HG03196 (cell line): ENCODE measurements around the gene SLX4IP.
"Not testable (repeated sequence)": the region's sequence is repeated elsewhere in the genome, so short reads cannot be mapped to it uniquely, and the experiment has no call there.

ENCODE experiments used
- ATAC-seq: cut with Tn5 transposase; IDR thresholded peaks from one replicate; pipeline ENCODE4 v1.9.1; 2021; ENCODE audit not compliant: unreplicated experiment

SLX4IP gene

GRCh38 chr20:10565922-10566897 lies 131.1 kb downstream of the SLX4IP start:
- no peak for ATAC-seq

- ATAC-seq: no peak
Measured at GRCh38 chr20:10568032-10568431, 132.9 kb downstream of the SLX4IP start.

GRCh38 chr20:10571313-10571815 lies 136.3 kb downstream of the SLX4IP start:
- no peak for ATAC-seq

DNA sequence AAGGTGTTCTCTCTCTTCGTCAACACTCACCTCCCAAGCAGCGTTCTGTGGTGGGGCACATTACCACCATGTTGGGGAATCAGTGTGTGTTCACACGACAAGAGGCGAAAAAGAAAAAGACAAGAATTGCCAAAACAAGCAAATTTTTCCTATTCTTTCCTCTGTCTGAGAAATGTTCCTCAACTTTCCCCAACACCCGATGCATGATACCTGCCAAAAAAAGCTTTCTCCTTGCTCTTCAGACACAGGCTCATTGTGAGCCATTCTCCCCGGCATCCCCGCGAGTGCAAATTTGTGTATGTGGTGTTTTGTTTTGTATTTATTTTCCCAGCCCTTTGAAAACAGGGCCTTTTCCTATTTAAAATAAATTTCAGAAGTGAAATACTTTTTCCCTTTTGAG lies 137.7 kb downstream of the SLX4IP start:
- no peak for ATAC-seq

DNA sequence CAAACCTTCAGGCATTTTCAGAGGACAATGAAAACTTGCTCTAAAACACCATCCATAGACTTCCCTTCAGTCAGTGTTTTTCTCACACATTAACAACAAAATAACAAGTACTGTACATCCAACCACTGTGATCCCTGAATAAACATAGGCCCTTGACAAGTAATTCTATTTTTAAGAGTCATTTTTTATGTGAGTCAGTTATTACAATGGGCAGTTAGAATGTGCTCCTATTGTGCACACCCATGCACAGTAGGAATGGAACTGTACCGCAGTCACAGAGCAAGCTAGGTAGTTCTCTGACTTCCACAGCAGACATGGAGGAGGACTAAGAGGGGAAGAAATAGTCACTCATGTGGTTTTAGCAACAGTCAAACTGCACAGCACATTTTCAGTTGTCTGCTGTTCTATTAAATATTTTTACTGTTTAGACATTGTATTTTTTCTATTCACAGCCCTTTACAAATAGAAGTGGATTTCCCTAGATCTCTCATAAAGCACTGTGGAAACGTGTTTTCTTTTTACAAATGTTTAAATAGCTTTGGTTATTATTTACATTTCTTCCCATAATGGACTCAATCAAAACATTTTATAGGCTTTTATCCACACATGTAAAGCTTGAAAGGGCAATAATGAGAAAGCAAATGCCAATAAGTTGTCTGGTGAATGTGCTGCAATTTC lies 138.3 kb downstream of the SLX4IP start:
- no peak for ATAC-seq

GRCh38 chr20:10573951-10574339 lies 138.8 kb downstream of the SLX4IP start:
- ATAC-seq: no peak

- ATAC-seq: no peak
Measured at GRCh38 chr20:10576411-10577090, 141.4 kb downstream of the SLX4IP start.

DNA sequence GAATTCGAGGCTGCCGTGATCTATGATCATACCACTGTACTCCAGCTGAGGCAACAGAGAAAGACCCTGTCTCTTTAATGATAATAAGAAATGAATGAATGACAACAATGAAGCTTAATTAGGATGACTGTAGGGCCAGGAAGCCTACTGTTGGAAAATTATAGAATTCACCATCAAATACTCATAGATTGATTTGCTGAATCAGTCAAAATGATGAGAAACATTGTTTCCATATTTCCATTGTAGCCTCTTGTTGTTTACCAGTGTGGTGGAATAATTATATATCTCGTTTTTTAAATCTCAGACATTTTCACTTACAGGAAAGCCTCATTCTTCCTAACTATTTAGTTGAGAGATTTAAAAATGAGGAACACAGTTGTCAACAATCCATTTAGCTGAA lies 142.5 kb downstream of the SLX4IP start:
- ATAC-seq: no peak

GRCh38 chr20:10578607-10579006 lies 143.5 kb downstream of the SLX4IP start:
- ATAC-seq: no peak

DNA sequence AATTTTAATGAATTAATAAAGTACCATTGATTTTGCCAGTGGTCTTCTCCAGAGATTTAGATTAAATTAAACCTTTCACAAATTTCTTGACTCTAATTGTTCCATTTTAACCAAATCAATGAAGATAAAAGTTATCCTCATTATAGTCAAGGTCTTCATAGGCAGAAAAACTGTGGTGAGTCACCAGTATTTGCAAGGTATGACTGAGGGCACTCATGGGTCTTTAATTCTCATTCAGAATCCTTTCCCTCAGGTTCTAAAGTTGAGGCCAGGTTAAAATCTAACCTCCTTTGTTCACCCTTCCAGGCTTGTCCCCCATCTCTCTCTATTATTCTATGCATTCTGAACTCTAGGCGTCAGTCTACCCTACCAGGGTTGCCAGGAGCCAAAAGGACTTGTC lies 144.8 kb downstream of the SLX4IP start:
- no peak for ATAC-seq

DNA sequence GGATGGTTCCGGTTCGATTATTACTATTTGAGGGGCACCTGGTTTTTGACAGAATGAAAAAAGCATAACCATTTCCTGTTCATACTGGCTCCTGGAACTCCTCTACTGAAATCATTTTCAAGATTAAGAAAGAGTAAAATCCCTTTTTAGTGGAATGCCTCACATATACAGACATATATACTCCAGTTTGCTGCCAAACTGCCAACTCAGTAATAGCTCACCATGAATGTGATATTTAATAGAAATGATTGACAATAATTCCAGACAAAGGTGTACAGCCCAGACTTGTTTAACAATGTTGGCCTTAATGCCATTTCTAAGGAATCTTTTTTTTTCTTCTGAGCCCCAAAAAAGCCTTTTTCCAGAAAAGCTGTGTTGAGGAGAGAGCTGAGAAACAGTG lies 145.6 kb downstream of the SLX4IP start:
- ATAC-seq: no peak

- ATAC-seq: no peak
Measured at GRCh38 chr20:10581823-10582222, 146.7 kb downstream of the SLX4IP start.

GRCh38 chr20:10584371-10584770 lies 149.3 kb downstream of the SLX4IP start:
- no peak for ATAC-seq

DNA sequence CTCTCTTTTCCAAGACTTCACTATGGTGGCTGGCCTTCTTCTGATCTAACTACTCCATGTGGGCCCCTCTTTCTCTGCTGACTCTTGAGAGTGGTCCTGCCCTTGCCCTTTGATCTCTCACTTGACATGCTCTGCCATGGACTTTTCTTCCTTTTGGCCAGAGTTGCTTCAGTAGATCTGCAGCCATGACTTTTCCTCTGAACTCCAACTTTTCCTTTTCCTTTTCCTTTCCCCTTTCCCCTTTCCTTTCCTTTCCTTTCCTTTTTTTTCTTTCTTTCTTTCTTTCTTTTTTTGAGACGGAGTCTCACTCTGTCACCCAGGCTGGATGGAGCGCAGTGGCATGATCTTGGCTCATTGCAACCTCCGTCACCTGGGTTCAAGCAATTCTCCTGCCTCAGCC lies 150.2 kb downstream of the SLX4IP start:
- no peak for ATAC-seq

DNA sequence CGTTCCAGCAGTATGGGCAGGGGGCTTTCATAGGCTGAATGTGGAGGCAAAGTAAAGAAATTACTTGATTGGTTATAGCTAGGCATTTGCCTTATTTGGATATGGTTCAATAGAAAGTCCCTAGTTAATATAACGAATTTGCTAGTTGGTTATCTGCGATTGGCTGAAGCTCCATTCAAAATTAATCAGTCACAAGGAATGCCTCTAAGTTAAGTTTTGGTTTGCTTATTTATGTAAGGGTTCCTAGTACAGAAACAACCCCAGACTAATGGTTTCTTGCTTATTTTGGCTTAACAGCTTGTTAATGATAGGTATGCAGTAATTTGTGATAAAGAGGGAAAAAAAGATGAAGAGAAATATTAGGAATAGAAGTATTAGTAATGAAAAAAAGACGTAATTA lies 151.2 kb downstream of the SLX4IP start:
- no peak for ATAC-seq

- ATAC-seq: not testable (repeated sequence)
Measured at GRCh38 chr20:10590446-10590845, 155.3 kb downstream of the SLX4IP start.

DNA sequence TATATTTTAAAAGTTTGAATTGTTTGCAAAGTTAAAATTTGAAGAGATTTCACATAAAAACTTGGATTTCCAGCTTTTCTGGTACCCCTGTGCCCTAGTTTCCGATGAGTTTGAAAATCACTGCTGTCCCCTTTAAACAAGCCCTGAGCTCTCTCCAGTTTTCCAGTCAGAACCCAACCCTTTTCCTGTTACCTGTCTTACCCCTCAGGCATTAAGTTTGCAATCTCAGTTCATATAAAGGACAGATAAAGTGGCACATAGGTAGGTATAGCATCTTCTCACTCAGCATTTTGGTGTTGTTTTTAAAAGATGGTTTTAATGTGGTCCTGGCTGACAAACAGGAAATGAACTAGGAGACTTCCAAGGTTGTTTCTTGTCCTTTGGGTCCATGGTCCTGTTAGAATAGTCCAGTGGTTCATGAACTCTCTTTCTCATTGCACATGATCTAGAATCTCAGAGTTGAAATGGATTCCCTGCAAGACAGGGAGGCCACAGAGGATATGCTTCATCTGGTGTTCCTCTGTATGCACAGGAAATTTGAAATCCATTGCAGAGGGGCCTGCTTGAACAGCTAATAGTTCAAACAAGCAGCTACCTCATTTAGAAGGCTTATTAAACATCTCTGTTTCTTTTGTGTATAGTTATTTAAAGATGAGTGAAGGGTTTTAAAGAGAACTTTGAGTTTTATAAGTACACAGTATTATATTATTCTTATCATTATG lies 156.0 kb downstream of the SLX4IP start:
- ATAC-seq: no peak

GRCh38 chr20:10591946-10592521 lies 156.9 kb downstream of the SLX4IP start:
- ATAC-seq: no peak

- ATAC-seq: no peak
Measured at GRCh38 chr20:10594296-10594868, 159.3 kb downstream of the SLX4IP start.

- no peak for ATAC-seq
Measured at GRCh38 chr20:10595266-10595665, 160.2 kb downstream of the SLX4IP start.
